ENCODE results near the gene PAFAH1B1.
"Not testable (repeated sequence)": the region's sequence is repeated elsewhere in the genome, so short reads cannot be mapped to it uniquely, and the experiment has no call there.

The PAFAH1B1 gene

GRCh38 chr17:2571523-2572303 lies 21.7 kb upstream of the PAFAH1B1 start:
- peak; percentile 85 for ATAC-seq (ENCODE audit: low read depth)
- peaks cover 1% of the 10 kb centered on the region for H3K36me3 Mint-ChIP-seq
- peak overlapping the region; percentile 79 for H3K27ac Mint-ChIP-seq
- DNase-seq (ENCODE audit: low spot score in 2 of 2), result no peak
- H3K4me3 Mint-ChIP-seq, result peak overlapping the region; percentile 67
- H3K4me1 Mint-ChIP-seq, result peaks cover 5% of the 10 kb centered on the region
- H3K9me3 Mint-ChIP-seq, result no peaks in the 10 kb centered on the region
- H3K27me3 Mint-ChIP-seq, result peaks cover 2% of the 10 kb centered on the region

- DNase-seq (ENCODE audit: low spot score in 2 of 2); H3K27me3 Mint-ChIP-seq; H3K36me3 Mint-ChIP-seq; H3K9me3 Mint-ChIP-seq; H3K4me1 Mint-ChIP-seq: not testable (repeated sequence)
- ATAC-seq (ENCODE audit: low read depth), result peak; percentile 69
- H3K27ac Mint-ChIP-seq, result peak overlapping the region; percentile 79
- H3K4me3 Mint-ChIP-seq, result peak overlapping the region; percentile 67
These were observed 21.2 kb upstream of the PAFAH1B1 start for GRCh38 chr17:2572304-2572609.

- Mint-ChIP-seq H3K36me3 (peaks cover 1% of the 10 kb centered on the region), H3K27ac (no peak overlapping the region), H3K9me3 (no peaks in the 10 kb centered on the region), H3K4me3 (no peak overlapping the region), H3K4me1 (no peaks in the 10 kb centered on the region), H3K27me3 (peaks cover 4% of the 10 kb centered on the region)
- no peak for ATAC-seq (ENCODE audit: low read depth)
- no peak for DNase-seq (ENCODE audit: low spot score in 2 of 2)
These were observed 13.3 kb upstream of the PAFAH1B1 start for GRCh38 chr17:2580151-2580550.

- no peak overlapping the region for H3K27ac Mint-ChIP-seq
These were observed 12.8 kb upstream of the PAFAH1B1 start for GRCh38 chr17:2580661-2581060.

GRCh38 chr17:2582493-2582892 lies 11.0 kb upstream of the PAFAH1B1 start:
- ATAC-seq (ENCODE audit: low read depth), result no peak
- Mint-ChIP-seq H3K27ac (no peak overlapping the region), H3K4me3 (no peak overlapping the region), H3K27me3 (peaks cover 3% of the 10 kb centered on the region), H3K4me1 (no peaks in the 10 kb centered on the region), H3K36me3 (no peaks in the 10 kb centered on the region), H3K9me3 (no peaks in the 10 kb centered on the region)
- DNase-seq (ENCODE audit: low spot score in 2 of 2), result no peak

More at GRCh38 chr17:2580661-2581060, 12.8 kb upstream of the PAFAH1B1 start:
- Mint-ChIP-seq H3K27me3 (peaks cover 4% of the 10 kb centered on the region), H3K36me3 (peaks cover 1% of the 10 kb centered on the region), H3K4me3 (no peak overlapping the region), H3K4me1 (no peaks in the 10 kb centered on the region), H3K9me3 (no peaks in the 10 kb centered on the region)
- DNase-seq (ENCODE audit: low spot score in 2 of 2) (no peak), ATAC-seq (ENCODE audit: low read depth) (no peak)

- no peak overlapping the region for H3K4me3 Mint-ChIP-seq
- H3K9me3 Mint-ChIP-seq, result no peaks in the 10 kb centered on the region
- H3K27ac Mint-ChIP-seq, result no peak overlapping the region
- DNase-seq (ENCODE audit: low spot score in 2 of 2) (no peak), ATAC-seq (ENCODE audit: low read depth) (no peak)
- peaks cover 15% of the 10 kb centered on the region for H3K4me1 Mint-ChIP-seq
- H3K27me3 Mint-ChIP-seq, result peaks cover 1% of the 10 kb centered on the region
- peaks cover 2% of the 10 kb centered on the region for H3K36me3 Mint-ChIP-seq
These were observed 2.3 kb upstream of the PAFAH1B1 start for GRCh38 chr17:2591040-2591640.

- DNase-seq (ENCODE audit: low spot score in 2 of 2) (peak; percentile 77 to 79), ATAC-seq (ENCODE audit: low read depth) (peak; percentile 55)
- peaks cover 2% of the 10 kb centered on the region for H3K36me3 Mint-ChIP-seq
- H3K27ac Mint-ChIP-seq, result peak overlapping the region; percentile 93
- no peaks in the 10 kb centered on the region for H3K27me3 Mint-ChIP-seq
- no peaks in the 10 kb centered on the region for H3K9me3 Mint-ChIP-seq
- peak overlapping the region; percentile 94 for H3K4me3 Mint-ChIP-seq
- peaks cover 28% of the 10 kb centered on the region for H3K4me1 Mint-ChIP-seq
These were observed 617 bp downstream of the PAFAH1B1 start for GRCh38 chr17:2593821-2594721.

GRCh38 chr17:2594722-2595599 lies 1.5 kb downstream of the PAFAH1B1 start:
- Mint-ChIP-seq H3K27me3 (no peaks in the 10 kb centered on the region), H3K4me3 (peak overlapping the region; percentile 94), H3K9me3 (no peaks in the 10 kb centered on the region), H3K4me1 (peaks cover 34% of the 10 kb centered on the region), H3K36me3 (peaks cover 4% of the 10 kb centered on the region), H3K27ac (peak overlapping the region; percentile 93)
- DNase-seq (ENCODE audit: low spot score in 2 of 2), result no peak
- ATAC-seq (ENCODE audit: low read depth), result no peak

- Mint-ChIP-seq H3K36me3 (peaks cover 4% of the 10 kb centered on the region), H3K9me3 (no peaks in the 10 kb centered on the region), H3K27ac (no peak overlapping the region), H3K4me1 (peaks cover 37% of the 10 kb centered on the region), H3K27me3 (no peaks in the 10 kb centered on the region), H3K4me3 (peak overlapping the region; percentile 94)
- DNase-seq (ENCODE audit: low spot score in 2 of 2) (no peak), ATAC-seq (ENCODE audit: low read depth) (no peak)
These were observed 2.3 kb downstream of the PAFAH1B1 start for GRCh38 chr17:2595716-2596115.

- no peak for ATAC-seq (ENCODE audit: low read depth)
- Mint-ChIP-seq H3K27me3 (no peaks in the 10 kb centered on the region), H3K27ac (no peak overlapping the region), H3K36me3 (peaks cover 7% of the 10 kb centered on the region), H3K4me3 (no peak overlapping the region), H3K9me3 (no peaks in the 10 kb centered on the region), H3K4me1 (peaks cover 45% of the 10 kb centered on the region)
- DNase-seq (ENCODE audit: low spot score in 2 of 2), result no peak
These were observed 4.7 kb downstream of the PAFAH1B1 start for GRCh38 chr17:2598166-2598565.

- Mint-ChIP-seq H3K27me3 (no peaks in the 10 kb centered on the region), H3K9me3 (no peaks in the 10 kb centered on the region), H3K4me3 (no peak overlapping the region), H3K4me1 (peaks cover 39% of the 10 kb centered on the region), H3K27ac (peak overlapping the region; percentile 19), H3K36me3 (peaks cover 13% of the 10 kb centered on the region)
- DNase-seq (ENCODE audit: low spot score in 2 of 2) (no peak), ATAC-seq (ENCODE audit: low read depth) (no peak)
These were observed 9.2 kb downstream of the PAFAH1B1 start for GRCh38 chr17:2602597-2603017.

GRCh38 chr17:2608350-2608913 lies 15.0 kb downstream of the PAFAH1B1 start:
- DNase-seq (ENCODE audit: low spot score in 2 of 2) (no peak), ATAC-seq (ENCODE audit: low read depth) (no peak)
- Mint-ChIP-seq H3K36me3 (peaks cover 14% of the 10 kb centered on the region), H3K9me3 (no peaks in the 10 kb centered on the region), H3K27me3 (no peaks in the 10 kb centered on the region), H3K4me1 (peaks cover 31% of the 10 kb centered on the region), H3K4me3 (no peak overlapping the region), H3K27ac (no peak overlapping the region)

GRCh38 chr17:2609091-2609490 lies 15.6 kb downstream of the PAFAH1B1 start:
- H3K4me1 Mint-ChIP-seq, result peaks cover 31% of the 10 kb centered on the region
- H3K9me3 Mint-ChIP-seq, result no peaks in the 10 kb centered on the region
- H3K4me3 Mint-ChIP-seq, result no peak overlapping the region
- peaks cover 14% of the 10 kb centered on the region for H3K36me3 Mint-ChIP-seq
- ATAC-seq (ENCODE audit: low read depth) (no peak), DNase-seq (ENCODE audit: low spot score in 2 of 2) (no peak)
- H3K27ac Mint-ChIP-seq, result no peak overlapping the region
- H3K27me3 Mint-ChIP-seq, result no peaks in the 10 kb centered on the region
